ENCODE measurements around the gene DRAM1.
"Not testable (repeated sequence)": the region's sequence is repeated elsewhere in the genome, so short reads cannot be mapped to it uniquely, and the experiment has no call there.

DRAM1 gene, protein sequence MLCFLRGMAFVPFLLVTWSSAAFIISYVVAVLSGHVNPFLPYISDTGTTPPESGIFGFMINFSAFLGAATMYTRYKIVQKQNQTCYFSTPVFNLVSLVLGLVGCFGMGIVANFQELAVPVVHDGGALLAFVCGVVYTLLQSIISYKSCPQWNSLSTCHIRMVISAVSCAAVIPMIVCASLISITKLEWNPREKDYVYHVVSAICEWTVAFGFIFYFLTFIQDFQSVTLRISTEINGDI

DNA sequence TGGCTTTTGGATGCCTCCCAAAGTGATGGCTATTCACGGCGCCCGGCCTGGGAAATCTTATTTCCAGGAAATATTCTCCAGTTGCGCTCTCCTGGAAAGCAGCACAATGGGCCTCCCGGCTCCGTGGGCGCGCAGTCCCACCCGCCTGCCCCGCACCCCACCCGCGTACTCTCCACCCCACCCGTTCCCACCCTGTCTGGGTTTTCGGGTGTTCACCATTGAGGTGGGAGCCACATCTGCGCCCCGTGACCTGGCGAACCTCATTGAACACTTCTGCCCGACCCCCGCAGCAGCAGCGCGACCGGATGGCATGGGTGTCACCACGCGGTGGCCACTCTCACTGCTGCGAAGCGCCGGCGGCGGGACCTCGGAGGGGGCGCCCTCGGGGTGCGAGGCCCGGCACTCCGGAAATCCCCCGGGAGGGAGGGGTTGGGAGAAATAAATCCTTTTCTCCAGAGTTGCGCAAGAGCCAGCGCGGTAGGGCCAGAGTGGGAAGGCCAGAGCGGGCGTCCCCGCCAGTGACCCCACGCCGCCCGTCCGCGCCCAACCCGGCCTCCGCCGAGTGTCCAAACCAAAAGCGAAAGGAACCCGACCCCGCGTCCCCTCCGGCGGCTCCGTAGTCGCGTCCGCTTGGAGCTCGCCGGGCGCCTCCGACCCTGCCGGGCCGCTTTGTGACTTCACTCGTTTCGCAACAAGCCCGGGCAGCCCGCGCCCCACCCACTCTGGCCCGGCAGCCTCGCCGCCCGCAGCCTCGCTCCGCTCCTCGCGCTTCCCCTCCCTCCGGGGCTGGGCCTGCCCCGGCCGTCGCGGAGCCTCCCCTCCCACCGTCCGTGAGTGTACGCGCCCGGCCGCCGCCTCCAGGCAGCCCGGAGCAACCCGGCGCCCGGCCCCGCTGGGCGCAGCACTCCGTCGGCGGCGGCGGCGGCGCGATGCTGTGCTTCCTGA is at the start of gene DRAM1:
Gene DRAM1, plus strand, starts transcription at position 720 of the 945 bp plus-strand sequence. Its CDS starts 210 bp downstream, at position 930.
- peak; percentile 64 to 75 for DNase-seq (ENCODE audit: low read depth in 2 of 2)

DNA sequence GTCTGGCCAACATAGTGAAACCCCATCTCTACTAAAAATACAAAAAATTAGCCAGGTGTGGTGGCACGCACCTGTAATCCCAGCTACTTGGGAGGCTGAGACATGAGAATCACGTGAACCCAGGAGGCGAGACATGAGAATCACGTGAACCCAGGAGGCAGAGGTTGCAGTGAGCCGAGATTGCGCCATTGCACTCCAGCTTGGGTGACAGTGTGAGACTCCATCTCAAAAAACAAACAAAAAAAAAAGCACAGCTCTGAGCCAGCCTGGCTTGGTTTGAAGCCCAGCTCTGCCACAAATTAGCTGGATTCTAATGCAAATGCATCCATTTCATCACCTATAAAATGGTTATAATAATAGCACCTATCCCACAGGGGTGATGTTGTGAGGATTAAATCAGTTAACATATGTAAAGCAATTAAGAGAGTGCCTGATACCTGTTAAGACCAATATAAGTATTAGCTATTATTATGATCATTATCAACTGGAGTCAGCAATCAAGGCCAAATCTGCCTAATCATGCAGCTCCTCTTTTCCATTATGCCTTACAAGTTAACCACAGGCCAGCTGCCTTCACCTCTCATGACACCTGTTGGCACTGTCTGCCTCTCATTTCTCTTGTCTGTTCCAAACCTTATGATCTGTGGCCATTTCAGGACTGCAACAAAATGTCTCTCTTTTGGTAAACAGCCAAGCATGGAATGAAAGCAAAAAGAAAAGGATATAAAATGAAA is 48.8 kb upstream of the DRAM1 start:
- no peak for DNase-seq (ENCODE audit: low read depth in 2 of 2)

DNA sequence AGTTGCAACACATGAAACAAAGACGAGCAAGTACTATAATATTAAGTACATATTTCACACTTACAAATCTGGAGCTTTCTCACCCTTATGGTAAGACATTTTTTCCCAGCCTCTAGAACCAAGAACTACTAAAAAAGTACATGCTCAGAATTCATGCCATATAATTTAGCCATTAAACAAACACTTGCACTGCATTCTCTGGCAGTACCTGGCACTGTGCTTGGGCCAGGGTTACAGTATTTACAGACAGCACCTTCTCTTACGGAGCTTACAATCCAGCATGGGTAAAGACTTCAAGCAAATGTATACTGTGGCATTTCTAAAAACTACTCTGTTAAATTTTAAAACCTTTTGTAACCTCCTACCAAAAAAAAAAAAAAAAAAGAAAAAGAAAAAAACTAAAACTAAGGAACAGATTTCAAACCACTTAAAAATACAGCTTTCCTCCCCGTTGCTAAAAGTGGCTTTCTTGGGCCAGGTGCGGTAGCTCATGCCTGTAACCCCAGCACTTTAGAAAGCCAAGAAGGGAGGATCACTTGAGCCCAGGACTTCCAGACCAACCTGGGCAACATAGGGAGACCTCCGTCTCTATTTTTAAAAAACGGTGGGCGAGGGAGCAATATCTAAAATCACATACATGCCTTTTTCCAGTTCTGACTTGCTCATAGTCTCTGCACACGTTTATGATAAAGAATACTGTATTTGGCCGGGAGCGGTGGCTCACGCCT is 47.6 kb upstream of the DRAM1 start:
- no peak for DNase-seq (ENCODE audit: low read depth in 2 of 2)

DNA sequence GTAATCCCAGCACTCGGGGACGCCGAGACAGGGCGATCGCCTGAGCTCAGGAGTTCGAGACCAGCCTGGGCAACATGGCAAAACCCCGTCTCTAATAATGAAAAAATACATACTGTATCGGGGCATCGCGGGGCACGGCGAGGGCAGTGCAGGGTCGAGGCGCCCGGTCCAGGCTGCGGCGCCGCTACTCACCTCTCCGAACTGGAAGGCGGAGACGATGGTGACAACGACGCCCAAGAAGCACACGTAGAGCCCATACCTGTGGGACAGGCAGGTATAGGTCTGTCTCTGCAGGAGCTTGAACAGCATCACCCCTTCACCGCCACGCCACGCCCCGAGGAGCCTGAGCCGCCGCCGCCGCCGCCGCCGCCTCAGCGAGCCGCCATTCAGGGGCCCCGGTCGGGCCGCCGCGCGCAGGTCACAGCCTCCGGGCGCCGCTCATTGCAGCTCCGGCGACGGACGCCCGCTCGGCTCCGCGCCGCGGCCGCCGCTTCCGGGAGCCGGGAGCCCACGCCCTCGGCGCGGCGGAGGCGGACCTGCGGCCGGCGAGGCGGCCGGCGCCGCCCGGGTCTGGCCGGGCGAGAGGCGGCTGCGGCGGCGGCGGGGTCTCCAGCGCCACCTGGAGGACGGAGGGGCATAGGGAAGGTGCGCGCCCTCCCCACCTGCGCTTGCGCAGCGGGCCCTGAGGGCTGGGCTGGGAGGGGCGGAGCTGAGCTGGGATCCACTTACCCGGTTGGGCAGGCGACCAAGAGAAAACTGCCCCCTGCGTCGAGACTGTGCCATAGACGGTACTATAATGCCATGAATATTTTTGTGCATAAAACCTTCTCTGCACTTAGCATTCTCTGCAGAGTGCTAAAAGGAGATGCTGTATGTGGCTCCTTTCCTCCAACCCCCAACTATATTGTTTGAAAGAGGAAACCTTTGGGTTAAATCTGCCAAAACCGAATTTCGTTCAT is 46.7 kb upstream of the DRAM1 start, which contains the start of gene GNPTAB:
Gene GNPTAB, minus strand, starts transcription at position 593 of the 959 bp plus-strand sequence. Its CDS starts 284 bp downstream, at position 309.
- peak; percentile 92 to 93 for DNase-seq (ENCODE audit: low read depth in 2 of 2)

DNA sequence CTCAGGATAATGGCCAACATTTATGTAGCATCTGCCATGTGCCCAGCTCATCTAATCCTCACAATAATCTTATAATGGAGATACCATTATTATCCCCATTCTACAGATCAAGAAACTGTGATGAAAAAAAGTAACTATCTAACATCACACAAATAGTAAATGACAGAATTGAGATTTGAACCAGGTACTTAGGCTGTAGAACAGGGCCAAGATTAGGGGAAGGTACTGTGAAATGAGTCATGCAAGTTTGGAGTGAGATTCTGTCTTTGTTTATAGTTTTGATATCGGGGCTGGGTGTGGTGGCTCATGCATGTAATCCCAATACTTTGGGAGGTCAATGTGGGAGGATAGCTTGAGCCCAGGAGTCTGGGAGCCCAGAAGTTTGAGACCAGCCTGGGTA is 45.4 kb upstream of the DRAM1 start:
- no peak for DNase-seq (ENCODE audit: low read depth in 2 of 2)

DNA sequence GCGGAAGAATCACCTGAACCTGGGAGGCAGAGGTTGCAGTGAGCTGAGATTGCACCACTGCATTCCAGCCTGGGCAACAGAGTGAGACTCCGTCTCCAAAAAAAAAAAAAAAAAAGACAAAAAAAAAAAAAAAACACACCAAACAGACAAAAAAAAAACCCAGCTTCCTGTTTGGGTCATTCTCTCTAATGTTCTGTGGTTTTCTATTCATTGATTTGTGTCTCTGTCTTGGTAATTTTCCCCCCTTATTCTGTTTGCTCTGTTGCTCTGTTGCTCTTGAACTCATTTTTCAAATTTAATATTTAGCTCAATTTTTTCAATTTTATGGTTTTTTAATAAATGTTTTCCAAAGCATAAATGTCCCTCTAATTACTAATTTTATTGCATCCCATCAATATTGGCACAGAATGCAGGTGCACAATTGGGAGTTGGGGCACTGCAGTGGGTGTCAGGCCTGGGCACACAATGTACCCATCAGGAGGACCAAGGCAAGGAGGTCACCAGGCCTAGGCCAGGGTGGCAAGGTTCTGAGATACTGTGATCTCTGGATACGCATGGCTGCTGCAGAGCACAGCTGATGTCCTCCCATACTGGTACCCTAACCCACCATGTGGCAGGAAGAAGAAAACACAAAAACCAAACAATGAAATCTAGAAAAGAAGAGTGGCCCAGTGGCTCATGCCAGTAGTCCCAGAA is 38.6 kb upstream of the DRAM1 start:
- DNase-seq (ENCODE audit: low read depth in 2 of 2): no peak

DNA sequence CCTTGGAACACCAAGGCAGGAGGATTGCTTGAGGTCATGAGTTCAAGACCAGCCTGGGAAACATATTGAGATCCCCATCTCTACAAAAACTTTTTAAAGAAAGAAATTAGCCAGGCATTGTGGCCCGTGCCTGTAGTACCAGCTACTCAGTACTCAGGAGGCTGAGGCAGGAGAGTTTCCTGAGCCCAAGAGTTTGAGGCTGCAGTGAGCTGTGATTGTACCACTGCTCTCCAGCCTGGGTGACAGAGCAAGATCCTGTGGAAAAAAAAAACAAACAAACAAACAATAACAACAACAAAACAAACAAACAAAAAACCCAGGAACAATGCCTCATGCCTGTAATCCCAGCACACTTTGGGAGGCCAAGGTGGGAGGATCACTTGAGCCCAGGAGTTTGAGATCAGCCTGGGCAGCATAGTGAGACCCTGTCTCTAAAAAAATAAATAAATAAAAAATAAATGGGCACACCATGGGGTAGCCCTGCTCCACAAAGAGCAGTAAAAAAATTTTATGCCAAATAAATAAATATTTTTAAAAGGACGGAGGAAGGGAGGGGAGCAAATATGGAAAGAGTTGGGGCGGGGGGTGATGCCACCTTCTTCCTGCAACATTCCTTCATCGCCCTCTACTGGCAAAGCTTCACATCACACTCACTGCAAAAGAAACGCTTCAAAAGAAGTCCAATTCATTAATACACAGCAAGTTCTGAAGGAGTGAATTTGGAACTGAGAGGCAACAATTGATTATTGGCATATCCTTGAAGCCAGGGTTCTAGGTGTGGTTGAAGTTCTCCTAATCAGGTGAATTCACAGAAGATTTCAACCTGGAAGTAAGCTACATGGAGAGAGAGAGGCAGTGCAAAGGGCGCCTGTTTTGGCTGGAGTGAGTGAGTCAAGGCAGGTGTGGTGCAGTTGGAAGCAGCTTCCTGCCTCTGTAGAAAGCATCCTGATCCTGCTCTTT is 37.8 kb upstream of the DRAM1 start:
- DNase-seq (ENCODE audit: low read depth in 2 of 2): peak; percentile 44 to 47

DNA sequence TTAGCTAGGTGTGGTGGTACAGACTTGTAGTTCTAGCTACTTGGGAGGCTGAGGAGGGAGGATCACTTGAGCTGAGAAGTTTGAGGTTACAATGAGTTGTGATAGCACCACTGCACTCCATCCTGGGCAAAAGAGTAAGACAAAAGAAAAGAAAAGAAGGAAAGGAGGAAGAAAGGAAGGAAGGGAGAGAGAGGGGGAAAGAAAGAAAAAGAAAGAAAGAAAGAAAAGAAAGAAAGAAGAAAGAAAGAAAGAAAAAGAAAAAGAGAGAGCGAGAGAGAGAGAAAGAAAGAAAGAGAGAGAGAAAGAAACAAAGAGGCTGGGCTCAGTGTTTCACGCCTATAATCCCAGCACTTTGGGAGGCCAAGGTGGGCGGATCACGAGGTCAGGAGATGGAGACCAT is 36.3 kb upstream of the DRAM1 start:
- DNase-seq (ENCODE audit: low read depth in 2 of 2): no peak

DNA sequence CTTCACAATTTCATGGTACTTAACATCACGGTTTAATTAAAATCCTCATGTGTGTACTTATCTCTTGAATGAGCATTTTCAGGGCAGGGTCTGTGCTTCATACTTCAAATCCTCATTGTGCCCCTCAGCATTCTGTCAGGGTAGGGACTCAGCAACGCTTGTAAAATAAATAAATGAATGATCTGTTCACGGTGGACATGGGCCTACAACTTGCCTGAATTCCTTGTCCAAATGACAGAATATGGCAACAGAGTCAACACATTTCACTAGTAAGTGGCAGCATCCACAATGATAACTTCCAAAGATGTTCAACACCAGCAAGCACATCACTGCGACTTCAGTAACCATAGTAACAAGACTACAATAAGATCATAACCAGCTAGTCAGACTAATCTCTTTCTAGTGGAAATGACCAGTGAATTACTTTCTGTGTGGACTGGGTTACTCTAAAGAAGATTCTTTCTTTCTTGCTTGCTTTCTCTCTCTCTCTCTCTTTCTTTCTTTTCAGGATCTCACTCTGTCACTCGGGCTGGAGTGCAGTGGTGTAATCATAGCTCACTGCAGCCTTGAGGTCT is 32.2 kb upstream of the DRAM1 start:
- DNase-seq (ENCODE audit: low read depth in 2 of 2): no peak

DNA sequence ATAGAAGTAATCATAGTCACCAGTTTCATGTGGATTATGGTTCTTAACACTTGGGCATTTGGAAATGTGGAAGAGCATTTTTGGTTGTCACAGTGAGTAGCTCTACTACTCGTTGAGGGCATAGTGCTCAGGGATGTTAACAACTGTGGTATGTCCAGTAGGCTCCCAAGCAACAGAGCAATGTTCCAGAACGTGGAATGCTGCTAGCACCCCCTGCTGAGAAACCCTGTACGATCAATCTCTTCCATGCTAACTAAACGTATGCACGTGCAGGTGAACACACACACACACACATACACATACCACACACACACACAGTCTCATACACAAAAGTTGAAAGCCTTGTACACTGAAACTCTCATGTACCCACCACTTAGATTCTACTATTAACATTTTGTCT is 30.1 kb upstream of the DRAM1 start:
- no peak for DNase-seq (ENCODE audit: low read depth in 2 of 2)

DNA sequence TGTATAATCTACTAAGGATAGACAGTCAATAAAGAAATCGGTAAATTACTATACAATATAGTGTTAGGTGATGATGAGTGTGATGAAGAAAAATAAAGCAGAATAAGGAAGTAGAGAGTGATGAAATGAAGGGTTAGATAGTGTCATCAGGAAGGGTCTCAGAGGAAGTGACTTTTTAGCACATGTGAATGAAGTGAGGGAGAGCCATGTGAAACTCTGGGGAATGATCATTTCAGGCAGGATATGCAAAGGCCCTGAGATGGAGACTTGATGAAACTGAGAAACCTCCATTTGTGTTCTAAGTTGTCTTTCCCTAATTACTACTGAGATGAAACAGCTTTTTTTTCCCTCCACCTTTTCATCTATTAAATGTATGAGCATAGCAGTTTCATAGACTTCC is 27.2 kb upstream of the DRAM1 start:
- DNase-seq (ENCODE audit: low read depth in 2 of 2): no peak

DNA sequence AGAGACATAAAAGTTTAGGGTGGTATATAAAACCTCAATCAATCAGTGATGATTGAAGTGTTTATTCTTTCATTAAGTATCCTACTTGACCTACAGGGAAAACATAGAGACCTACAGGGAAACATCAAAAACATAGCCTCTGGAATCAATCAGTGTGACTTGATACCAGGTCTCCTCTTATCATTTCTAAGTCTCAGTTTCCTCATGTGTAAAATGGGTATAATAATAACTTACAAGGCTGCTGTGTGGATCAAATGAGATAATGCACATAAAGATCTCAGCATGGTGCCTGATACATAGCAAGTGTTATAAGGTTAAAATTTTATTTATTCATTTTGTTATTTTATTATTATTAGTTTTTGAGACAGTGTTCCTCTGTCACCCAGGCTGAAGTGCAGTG is 24.4 kb upstream of the DRAM1 start:
- DNase-seq (ENCODE audit: low read depth in 2 of 2): no peak

DNA sequence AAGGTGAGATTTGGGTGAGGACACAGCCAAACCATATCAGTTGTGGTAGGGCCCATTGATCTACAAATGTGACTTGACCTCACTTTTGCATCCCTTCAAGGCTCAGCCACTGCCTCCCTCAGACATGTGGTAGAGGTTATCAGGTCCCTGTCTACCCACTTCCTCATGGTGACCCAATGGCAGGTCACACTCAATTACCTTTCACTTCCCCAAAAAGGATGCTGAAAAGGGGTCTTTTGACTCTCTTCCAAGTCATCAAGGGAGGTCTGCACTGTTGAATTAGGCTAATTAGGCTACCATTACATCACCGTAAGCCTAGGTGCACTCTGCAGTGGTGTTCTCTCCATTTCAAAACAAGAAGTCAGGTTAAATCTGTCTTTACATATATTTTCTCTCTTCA is 22.6 kb upstream of the DRAM1 start:
- no peak for DNase-seq (ENCODE audit: low read depth in 2 of 2)

DNA sequence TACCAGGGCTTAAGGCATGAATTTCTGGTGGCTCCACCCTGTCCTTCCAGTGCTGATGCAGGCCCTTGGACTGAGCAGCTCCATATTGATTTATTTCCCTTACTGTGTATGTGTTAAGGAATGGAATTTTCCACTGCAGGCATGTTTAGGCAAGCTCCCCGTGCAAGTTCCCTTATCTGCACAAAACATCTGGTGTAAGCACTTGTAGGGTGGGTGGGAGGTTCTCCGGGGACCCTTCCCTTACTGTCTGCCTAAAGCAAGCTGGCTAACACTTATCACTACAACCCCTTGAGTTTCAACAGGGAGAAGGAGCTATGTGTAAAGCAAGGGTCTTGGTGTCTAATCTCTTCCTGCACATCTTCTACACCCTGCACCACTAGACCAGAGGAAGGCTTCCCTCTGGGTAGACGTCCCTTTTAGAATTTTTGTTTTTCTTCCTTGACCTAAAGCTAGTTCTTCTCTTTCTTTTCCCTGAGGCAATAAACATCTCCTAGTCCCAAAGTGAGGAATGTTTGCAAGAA is 22.0 kb upstream of the DRAM1 start:
- no peak for DNase-seq (ENCODE audit: low read depth in 2 of 2)

DNA sequence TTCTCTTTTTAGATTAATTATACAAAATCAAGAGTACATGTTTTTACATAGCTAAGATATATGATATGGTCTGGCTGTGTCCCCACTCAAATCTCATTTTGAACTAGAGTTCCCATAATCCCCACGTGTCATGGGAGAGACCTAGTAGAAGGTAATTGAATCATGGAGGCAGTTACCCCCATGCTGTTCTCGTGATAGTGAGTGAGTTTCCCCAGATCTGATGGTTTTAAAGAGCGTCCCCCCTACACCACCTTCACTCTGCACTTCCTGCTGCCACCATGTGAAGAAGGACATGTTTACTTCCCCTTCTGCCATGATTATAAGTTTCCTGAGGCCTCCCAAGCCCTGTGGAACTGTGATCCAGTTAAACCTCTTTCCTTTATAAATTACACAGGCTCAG is 21.4 kb upstream of the DRAM1 start:
- DNase-seq (ENCODE audit: low read depth in 2 of 2): no peak

DNA sequence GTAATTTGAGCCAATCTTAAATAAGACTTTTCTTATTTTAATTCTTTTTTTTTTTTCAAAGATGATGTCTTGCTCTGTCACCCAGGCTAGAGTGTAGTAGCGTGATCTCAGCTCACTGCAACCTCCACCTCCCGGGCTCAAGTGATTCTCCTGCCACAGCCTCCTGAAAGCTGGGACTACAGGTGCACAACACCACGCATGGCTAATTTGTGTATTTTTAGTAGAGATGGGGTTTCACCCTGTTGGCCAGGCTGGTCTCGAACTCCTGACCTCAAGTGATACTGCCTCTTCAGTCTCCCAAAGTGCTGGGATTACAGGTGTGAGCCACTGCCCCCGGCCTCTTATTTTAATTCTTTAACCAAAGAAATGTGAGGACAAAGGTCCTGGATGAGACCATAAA is 20.8 kb upstream of the DRAM1 start:
- not testable (repeated sequence) for DNase-seq (ENCODE audit: low read depth in 2 of 2)

DNA sequence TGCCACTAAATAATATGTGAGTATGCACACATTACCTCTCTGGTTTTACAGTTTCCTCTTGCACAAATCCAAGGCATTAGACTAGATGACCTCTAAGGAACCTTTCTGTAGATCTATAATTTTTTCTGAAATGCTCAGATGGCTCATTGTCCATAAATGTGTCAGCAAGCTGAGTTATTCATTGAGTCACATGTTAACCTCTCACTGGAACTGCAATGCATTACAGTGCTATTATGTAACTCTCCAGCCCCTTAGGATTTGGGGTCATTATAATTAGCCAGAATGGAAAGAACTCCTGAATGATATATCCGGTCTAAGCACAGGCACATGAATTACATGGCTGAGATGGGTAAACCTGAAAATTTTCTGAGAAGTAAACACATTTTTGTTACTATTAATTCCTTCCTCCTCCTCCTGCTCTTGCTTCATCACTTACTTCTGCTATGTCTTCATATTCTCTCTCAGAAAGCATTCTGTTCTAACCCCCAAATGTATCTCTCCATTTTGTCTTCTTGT is 20.3 kb upstream of the DRAM1 start:
- DNase-seq (ENCODE audit: low read depth in 2 of 2): no peak

DNA sequence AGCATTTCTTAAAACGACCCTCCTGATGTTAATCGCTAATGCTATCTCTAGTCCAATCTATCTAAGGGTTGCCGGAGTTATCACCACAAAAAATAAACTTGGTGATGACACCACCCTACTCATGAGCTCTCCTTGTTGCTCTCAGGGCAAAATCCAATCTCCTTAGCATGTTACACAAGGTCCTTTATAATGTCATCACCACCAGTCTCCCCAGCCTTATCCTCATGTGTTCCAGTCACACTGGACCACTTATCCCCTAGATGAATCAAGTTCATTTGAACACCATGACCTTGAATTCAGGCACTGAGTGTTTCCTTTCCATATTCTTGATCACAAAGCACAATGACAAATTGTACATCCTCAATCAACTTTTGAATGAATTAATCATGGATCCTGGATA is 19.0 kb upstream of the DRAM1 start:
- DNase-seq (ENCODE audit: low read depth in 2 of 2): no peak
